ENCODE measurements around the gene MYZAP. TPM values are rescaled to one million over a fixed set of nuclear protein-coding genes. Genes with fewer than 3 reads are reported as not detected.

The MYZAP gene
- total RNA-seq, 1 donor from 2014 or later = 0.28 TPM

GRCh38 chr15:57698991-57699390 lies 107.3 kb downstream of the MYZAP start:
- Mint-ChIP-seq H3K36me3 (ENCODE audit: low read depth) (no peaks in the 10 kb centered on the region), H3K4me1 (no peaks in the 10 kb centered on the region), H3K27ac (ENCODE audit: unreplicated experiment) (no peak overlapping the region), H3K4me3 (no peak overlapping the region), H3K27me3 (ENCODE audit: low read depth) (peaks cover 50% of the 10 kb centered on the region), H3K9me3 (no peaks in the 10 kb centered on the region)
- TF ChIP-seq CTCF (conservative IDR thresholded peaks at IDR 0.05) = no peak
- no peak for DNase-seq (ENCODE audit: low read depth, low spot score)

GRCh38 chr15:57703387-57703786 lies 111.7 kb downstream of the MYZAP start:
- no peak for TF ChIP-seq CTCF (conservative IDR thresholded peaks at IDR 0.05)
- no peak for DNase-seq (ENCODE audit: low read depth, low spot score)
- peaks cover 58% of the 10 kb centered on the region for H3K27me3 Mint-ChIP-seq (ENCODE audit: low read depth)
- H3K4me1 Mint-ChIP-seq = peaks cover 13% of the 10 kb centered on the region
- no peak overlapping the region for H3K4me3 Mint-ChIP-seq
- peaks cover 4% of the 10 kb centered on the region for H3K36me3 Mint-ChIP-seq (ENCODE audit: low read depth)
- H3K27ac Mint-ChIP-seq (ENCODE audit: unreplicated experiment) = no peak overlapping the region
- H3K9me3 Mint-ChIP-seq = peaks cover 6% of the 10 kb centered on the region

- peaks cover 6% of the 10 kb centered on the region for H3K36me3 Mint-ChIP-seq (ENCODE audit: low read depth)
- H3K27me3 Mint-ChIP-seq (ENCODE audit: low read depth) = peaks cover 52% of the 10 kb centered on the region
- TF ChIP-seq CTCF (conservative IDR thresholded peaks at IDR 0.05) = no peak
- H3K4me1 Mint-ChIP-seq = peaks cover 17% of the 10 kb centered on the region
- peak overlapping the region; percentile 58 for H3K4me3 Mint-ChIP-seq
- peaks cover 6% of the 10 kb centered on the region for H3K9me3 Mint-ChIP-seq
- no peak for DNase-seq (ENCODE audit: low read depth, low spot score)
- H3K27ac Mint-ChIP-seq (ENCODE audit: unreplicated experiment) = no peak overlapping the region
Observed at GRCh38 chr15:57704441-57704840, 112.7 kb downstream of the MYZAP start.

- H3K9me3 Mint-ChIP-seq = peaks cover 6% of the 10 kb centered on the region
- peaks cover 22% of the 10 kb centered on the region for H3K4me1 Mint-ChIP-seq
- peak overlapping the region; percentile 95 for H3K27ac Mint-ChIP-seq (ENCODE audit: unreplicated experiment)
- peaks cover 41% of the 10 kb centered on the region for H3K27me3 Mint-ChIP-seq (ENCODE audit: low read depth)
- H3K4me3 Mint-ChIP-seq = peak overlapping the region; percentile 92
- TF ChIP-seq CTCF (conservative IDR thresholded peaks at IDR 0.05) = no peak
- H3K36me3 Mint-ChIP-seq (ENCODE audit: low read depth) = peaks cover 15% of the 10 kb centered on the region
- DNase-seq (ENCODE audit: low read depth, low spot score) = no peak
Observed at GRCh38 chr15:57705746-57706404, 114.2 kb downstream of the MYZAP start.

GRCh38 chr15:57706405-57707209 lies 114.9 kb downstream of the MYZAP start, which contains the start of gene POLR2M:
POLR2M (plus strand) TSS chr15:57706714; CDS start chr15:57706843, 129 bp downstream.
- peak within 1 kb of the TSS; percentile 92 for H3K4me3 Mint-ChIP-seq
- H3K27ac Mint-ChIP-seq (ENCODE audit: unreplicated experiment) = peak within 1 kb of the TSS; percentile 95
- H3K36me3 Mint-ChIP-seq (ENCODE audit: low read depth) = peaks cover 18% of the 10 kb centered on the region
- DNase-seq (ENCODE audit: low read depth, low spot score) = peak; percentile 72
- peaks cover 6% of the 10 kb centered on the region for H3K9me3 Mint-ChIP-seq
- peaks cover 22% of the 10 kb centered on the region for H3K4me1 Mint-ChIP-seq
- peaks cover 37% of the 10 kb centered on the region for H3K27me3 Mint-ChIP-seq (ENCODE audit: low read depth)
- TF ChIP-seq CTCF (conservative IDR thresholded peaks at IDR 0.05) = no peak

All from neural crest cell (in vitro differentiated cells).